Esophagus squamous epithelium (tissue), 4 donors: ENCODE measurements around the gene MAPK12.

ENCODE experiments used
- POLR2A ChIP-seq, 4 donors: fragments of 450-650 bp; IDR thresholded peaks; one replicate each; pipeline ENCODE4 v1.6.1; 2017; ENCODE audit warnings: antibody characterized with exemption in 4 of 4, mild to moderate bottlenecking in 4 of 4, moderate library complexity in 3 of 4
- TF ChIP-seq, protein P1 (sequence below), 6 experiments: fragments of 450-650 bp in 4 of 6; fragments of 200-600 bp in 2 of 6; sonication (generic) in 2 of 6; IDR thresholded peaks; one replicate each; pipeline ENCODE4 v1.5.1; 2016 to 2019; ENCODE audit warnings: antibody characterized with exemption in 6 of 6, mild to moderate bottlenecking in 4 of 6, moderate library complexity in 4 of 6

- TF ChIP-seq, protein P1, sequence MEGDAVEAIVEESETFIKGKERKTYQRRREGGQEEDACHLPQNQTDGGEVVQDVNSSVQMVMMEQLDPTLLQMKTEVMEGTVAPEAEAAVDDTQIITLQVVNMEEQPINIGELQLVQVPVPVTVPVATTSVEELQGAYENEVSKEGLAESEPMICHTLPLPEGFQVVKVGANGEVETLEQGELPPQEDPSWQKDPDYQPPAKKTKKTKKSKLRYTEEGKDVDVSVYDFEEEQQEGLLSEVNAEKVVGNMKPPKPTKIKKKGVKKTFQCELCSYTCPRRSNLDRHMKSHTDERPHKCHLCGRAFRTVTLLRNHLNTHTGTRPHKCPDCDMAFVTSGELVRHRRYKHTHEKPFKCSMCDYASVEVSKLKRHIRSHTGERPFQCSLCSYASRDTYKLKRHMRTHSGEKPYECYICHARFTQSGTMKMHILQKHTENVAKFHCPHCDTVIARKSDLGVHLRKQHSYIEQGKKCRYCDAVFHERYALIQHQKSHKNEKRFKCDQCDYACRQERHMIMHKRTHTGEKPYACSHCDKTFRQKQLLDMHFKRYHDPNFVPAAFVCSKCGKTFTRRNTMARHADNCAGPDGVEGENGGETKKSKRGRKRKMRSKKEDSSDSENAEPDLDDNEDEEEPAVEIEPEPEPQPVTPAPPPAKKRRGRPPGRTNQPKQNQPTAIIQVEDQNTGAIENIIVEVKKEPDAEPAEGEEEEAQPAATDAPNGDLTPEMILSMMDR (IDR thresholded peaks at IDR 0.05): no peak
- TF ChIP-seq POLR2A (IDR thresholded peaks at IDR 0.05): no peak
These were observed 28.6 kb upstream of the MAPK12 start for GRCh38 chr22:50289942-50290630.
